ENCODE measurements around the gene CACNA1C. TPM values are rescaled to one million over a fixed set of nuclear protein-coding genes. Genes with fewer than 3 reads are reported as not detected.

The CACNA1C gene
- total RNA-seq, 4 donors from 2014 or later, result 9.7 to 42.1 (median 18.1) TPM

DNA sequence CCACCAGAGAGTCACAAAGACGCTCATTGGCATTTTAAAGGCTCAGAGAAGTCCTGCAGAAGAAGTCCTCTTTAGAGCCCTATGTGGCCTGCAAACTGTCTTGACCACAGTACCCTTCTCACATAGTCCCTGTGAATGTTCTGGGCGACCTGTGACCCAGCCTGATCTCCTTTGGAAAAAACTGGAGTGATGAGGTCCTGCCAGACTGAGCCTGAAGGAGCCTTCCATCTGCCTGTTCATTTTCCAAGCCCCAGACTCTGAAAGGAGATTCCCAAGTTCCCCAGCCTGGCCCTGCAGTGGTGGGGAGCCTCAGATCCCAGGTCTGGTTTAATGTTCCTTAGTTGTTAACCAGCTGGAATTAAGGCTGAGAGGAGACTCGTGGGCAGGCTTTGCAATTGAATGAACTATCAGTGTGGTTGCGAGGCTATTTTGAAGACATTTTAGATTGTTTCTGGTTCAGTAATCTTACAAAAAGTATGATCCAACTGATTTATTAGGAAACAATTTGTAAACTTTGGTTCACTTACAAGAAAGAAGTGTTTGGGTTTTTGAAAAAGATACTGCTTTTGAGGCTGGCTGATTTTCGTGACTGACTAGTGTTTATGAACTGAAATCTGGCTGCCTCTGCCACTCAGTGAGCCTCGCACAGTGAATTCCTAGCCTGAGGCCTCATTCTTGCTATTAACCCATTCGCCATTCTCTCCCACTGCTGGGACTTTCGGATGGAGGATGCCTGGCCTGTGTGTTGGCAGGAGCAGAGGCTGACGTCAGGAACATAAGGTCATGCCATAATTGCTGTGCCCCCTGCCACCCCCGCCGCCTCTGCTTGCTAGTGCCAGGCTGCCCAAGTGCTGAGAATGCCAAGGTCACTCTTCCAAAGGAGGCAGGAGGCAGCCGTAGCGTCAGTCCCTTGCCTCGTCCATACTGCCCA, 249.0 kb downstream of the CACNA1C start:
- H3K27ac ChIP-seq, result peak overlapping the region; percentile 1 to 67 (median 40)
- no peak for DNase-seq
- H3K4me3 ChIP-seq, result no peak overlapping the region
- H3K36me3 ChIP-seq, result no peaks in the 10 kb centered on the region
- no peaks in the 10 kb centered on the region for H3K27me3 ChIP-seq
- no peaks in the 10 kb centered on the region for H3K9me3 ChIP-seq
- TF ChIP-seq, protein P1, sequence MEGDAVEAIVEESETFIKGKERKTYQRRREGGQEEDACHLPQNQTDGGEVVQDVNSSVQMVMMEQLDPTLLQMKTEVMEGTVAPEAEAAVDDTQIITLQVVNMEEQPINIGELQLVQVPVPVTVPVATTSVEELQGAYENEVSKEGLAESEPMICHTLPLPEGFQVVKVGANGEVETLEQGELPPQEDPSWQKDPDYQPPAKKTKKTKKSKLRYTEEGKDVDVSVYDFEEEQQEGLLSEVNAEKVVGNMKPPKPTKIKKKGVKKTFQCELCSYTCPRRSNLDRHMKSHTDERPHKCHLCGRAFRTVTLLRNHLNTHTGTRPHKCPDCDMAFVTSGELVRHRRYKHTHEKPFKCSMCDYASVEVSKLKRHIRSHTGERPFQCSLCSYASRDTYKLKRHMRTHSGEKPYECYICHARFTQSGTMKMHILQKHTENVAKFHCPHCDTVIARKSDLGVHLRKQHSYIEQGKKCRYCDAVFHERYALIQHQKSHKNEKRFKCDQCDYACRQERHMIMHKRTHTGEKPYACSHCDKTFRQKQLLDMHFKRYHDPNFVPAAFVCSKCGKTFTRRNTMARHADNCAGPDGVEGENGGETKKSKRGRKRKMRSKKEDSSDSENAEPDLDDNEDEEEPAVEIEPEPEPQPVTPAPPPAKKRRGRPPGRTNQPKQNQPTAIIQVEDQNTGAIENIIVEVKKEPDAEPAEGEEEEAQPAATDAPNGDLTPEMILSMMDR (IDR thresholded peaks at IDR 0.05), result no peak
- TF ChIP-seq POLR2A (IDR thresholded peaks at IDR 0.05), result no peak
- H3K4me1 ChIP-seq, result no peaks in the 10 kb centered on the region

DNA sequence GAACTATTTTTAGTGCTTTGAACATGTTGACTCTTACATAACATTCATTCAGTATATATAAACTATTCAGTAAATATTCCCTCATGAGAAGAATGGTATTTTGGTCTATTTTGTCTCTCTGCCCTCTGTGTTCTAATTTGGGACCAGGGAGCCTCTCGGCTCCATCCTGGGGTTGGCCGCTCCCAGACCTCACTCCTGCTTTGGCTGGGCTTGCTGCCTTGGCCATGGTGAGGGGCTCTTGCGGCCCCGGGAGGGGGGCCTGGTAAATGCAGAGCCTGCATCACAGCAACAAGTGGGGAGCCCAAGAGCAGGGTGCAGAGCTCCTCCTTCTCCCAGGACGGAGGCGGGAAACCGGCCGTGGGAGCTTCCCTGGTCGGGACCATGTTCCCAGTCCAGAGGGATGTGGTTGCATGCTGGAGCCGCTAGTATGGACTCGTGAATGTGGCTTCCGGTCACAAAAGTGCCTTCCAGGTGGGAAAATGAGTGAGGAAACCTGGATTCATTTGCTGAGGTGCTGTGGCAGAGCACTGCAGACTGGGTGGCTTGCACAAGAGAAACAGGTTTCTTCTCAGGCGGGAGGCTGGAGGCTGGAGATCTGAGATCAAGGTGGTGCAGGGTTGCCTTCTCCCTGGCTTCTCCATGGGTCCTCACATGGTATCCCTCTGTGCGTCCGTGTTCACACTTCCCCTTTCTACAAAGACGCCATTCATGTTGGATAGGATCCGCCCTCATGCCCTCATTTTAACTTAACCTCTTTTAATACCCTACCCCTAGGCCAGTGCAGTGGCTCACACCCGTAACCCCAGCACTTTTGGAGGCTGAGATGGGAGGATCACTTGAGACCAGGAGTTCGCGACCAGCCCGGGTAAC, 250.2 kb downstream of the CACNA1C start:
- DNase-seq, result no peak
- Histone ChIP-seq H3K9me3 (no peaks in the 10 kb centered on the region), H3K27ac (peak overlapping the region in 3 of 4 donors; percentile 17 to 67 (median 55)), H3K27me3 (no peaks in the 10 kb centered on the region), H3K4me1 (no peaks in the 10 kb centered on the region), H3K36me3 (no peaks in the 10 kb centered on the region), H3K4me3 (no peak overlapping the region)
- TF ChIP-seq, protein P1 (IDR thresholded peaks at IDR 0.05), result no peak
- TF ChIP-seq POLR2A (IDR thresholded peaks at IDR 0.05), result no peak

DNA sequence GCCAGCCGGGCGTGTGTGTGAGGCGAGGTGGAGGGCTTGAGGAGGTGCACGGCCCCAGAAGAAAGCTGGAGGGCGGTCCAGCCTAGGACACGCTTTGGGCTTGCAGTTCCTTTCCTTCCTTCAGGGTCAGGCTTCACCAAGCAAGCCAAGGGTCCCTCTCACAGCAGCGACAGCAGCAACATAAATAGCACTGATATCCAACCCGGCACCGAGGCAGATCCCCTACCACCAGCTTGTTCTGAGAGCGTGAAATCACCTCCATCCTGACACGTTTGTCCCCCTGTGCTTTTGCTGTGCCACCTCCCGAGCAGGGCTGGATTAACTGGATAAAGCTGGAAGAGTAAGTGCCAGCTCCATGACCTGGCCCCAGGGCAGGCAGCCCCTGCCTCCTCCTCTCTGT, 251.4 kb downstream of the CACNA1C start:
- H3K27me3 ChIP-seq, result no peaks in the 10 kb centered on the region
- H3K27ac ChIP-seq, result no peak overlapping the region
- TF ChIP-seq, protein P1 (IDR thresholded peaks at IDR 0.05), result no peak
- no peak for TF ChIP-seq POLR2A (IDR thresholded peaks at IDR 0.05)
- no peaks in the 10 kb centered on the region for H3K4me1 ChIP-seq
- no peak overlapping the region for H3K4me3 ChIP-seq
- H3K36me3 ChIP-seq, result no peaks in the 10 kb centered on the region
- H3K9me3 ChIP-seq, result no peaks in the 10 kb centered on the region
- DNase-seq, result no peak

DNA sequence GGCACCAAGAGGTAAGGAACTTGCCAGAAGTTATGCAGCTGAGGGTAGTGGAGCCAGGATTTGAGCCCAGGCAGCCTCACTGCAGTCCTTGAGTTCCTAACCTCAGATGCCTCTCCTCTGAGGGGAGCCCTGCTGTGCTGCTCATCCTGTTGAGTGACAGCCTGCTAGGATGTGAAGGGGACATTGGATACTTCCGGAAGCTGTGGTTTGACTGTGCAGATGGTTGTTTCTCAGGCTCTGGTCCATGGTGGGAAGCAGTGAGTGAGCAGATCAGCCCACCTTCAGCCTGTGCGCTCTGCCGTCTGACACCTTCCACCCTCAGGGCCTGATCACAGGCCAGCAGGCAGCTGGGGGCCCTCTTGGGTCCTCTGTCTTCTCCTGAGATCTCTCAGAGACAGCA, 253.2 kb downstream of the CACNA1C start:
- no peaks in the 10 kb centered on the region for H3K9me3 ChIP-seq
- H3K4me1 ChIP-seq, result no peaks in the 10 kb centered on the region
- no peak for TF ChIP-seq POLR2A (IDR thresholded peaks at IDR 0.05)
- TF ChIP-seq, protein P1 (IDR thresholded peaks at IDR 0.05), result no peak
- no peaks in the 10 kb centered on the region for H3K36me3 ChIP-seq
- no peak for DNase-seq
- H3K27ac ChIP-seq, result peak overlapping the region in 1 of 4 donors; percentile 9
- no peaks in the 10 kb centered on the region for H3K27me3 ChIP-seq
- H3K4me3 ChIP-seq, result no peak overlapping the region

DNA sequence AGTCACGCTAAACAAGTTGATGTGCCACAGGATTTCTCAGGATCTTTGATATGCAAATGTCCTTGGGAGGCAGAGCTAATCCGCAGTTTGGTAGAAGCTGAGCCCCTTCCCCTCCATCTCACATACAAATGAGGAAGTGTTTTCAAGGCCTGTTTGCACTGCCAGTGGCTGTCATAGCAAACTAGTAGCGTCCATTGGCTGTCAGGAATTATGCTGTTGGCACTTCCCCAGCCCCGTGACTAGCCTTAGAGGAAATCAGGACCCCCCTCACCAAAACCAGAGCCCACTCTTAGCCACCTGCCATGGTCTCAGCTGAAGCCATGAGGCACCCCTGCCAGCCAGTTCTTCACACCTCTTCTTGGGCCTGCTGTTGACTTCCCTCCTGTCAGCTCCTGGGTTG, 253.9 kb downstream of the CACNA1C start:
- no peaks in the 10 kb centered on the region for H3K27me3 ChIP-seq
- H3K27ac ChIP-seq, result no peak overlapping the region
- H3K4me3 ChIP-seq, result no peak overlapping the region
- H3K36me3 ChIP-seq, result no peaks in the 10 kb centered on the region
- TF ChIP-seq, protein P1 (IDR thresholded peaks at IDR 0.05), result no peak
- TF ChIP-seq POLR2A (IDR thresholded peaks at IDR 0.05), result no peak
- no peaks in the 10 kb centered on the region for H3K9me3 ChIP-seq
- no peaks in the 10 kb centered on the region for H3K4me1 ChIP-seq
- DNase-seq, result no peak
